Endometrial microvascular endothelial cells (primary cell): ENCODE data around the gene SORL1-AS1.

Experiments used
- in situ Hi-C: cut with HindIII; loops from 2 replicates; pipeline ENCODE4 v1.10.0; 2017; ENCODE audit warnings: low sequenced_read_pairs, low pct_unique_long_range_greater_than_20kb; ENCODE audit errors: inconsistent ontology term

The SORL1-AS1 gene

GRCh38 chr11:121437018-121437685, 15.6 kb downstream of the SORL1-AS1 start:
- in situ Hi-C loops, result no loop called here

- in situ Hi-C loops, result no loop called here
Observed at GRCh38 chr11:121435551-121436511, 16.9 kb downstream of the SORL1-AS1 start.

GRCh38 chr11:121435132-121435531, 17.6 kb downstream of the SORL1-AS1 start:
- in situ Hi-C loops, result no loop called here

- in situ Hi-C loops, result no loop called here
Observed at GRCh38 chr11:121431820-121432526, 20.8 kb downstream of the SORL1-AS1 start.

- in situ Hi-C loops, result no loop called here
Observed at GRCh38 chr11:121429556-121429955, 23.2 kb downstream of the SORL1-AS1 start.

GRCh38 chr11:121427400-121427744, 25.4 kb downstream of the SORL1-AS1 start:
- in situ Hi-C loops, result no loop called here

- in situ Hi-C loops, result no loop called here
Observed at GRCh38 chr11:121426476-121427399, 26.0 kb downstream of the SORL1-AS1 start.

- in situ Hi-C loops, result no loop called here
Observed at GRCh38 chr11:121425828-121426227, 26.9 kb downstream of the SORL1-AS1 start.

GRCh38 chr11:121422675-121423074, 30.1 kb downstream of the SORL1-AS1 start:
- in situ Hi-C loops, result no loop called here

- in situ Hi-C loops, result no loop called here
Observed at GRCh38 chr11:121421149-121421901, 31.4 kb downstream of the SORL1-AS1 start.

- in situ Hi-C loops, result no loop called here
Observed at GRCh38 chr11:121420398-121420797, 32.4 kb downstream of the SORL1-AS1 start.

GRCh38 chr11:121419836-121420235, 32.9 kb downstream of the SORL1-AS1 start:
- in situ Hi-C loops, result no loop called here

- in situ Hi-C loops, result no loop called here
Observed at GRCh38 chr11:121418625-121419114, 34.1 kb downstream of the SORL1-AS1 start.

- in situ Hi-C loops, result no loop called here
Observed at GRCh38 chr11:121417607-121418006, 35.2 kb downstream of the SORL1-AS1 start.

GRCh38 chr11:121417055-121417551, 35.7 kb downstream of the SORL1-AS1 start:
- in situ Hi-C loops, result no loop called here

- in situ Hi-C loops, result no loop called here
Observed at GRCh38 chr11:121415856-121416255, 36.9 kb downstream of the SORL1-AS1 start.

GRCh38 chr11:121414141-121414913, 38.4 kb downstream of the SORL1-AS1 start:
- in situ Hi-C loops, result no loop called here
